K562 (cell line): ENCODE measurements around the gene C16orf92. TPM values are rescaled to one million over a fixed set of nuclear protein-coding genes. Genes with fewer than 3 reads are reported as not detected.

ENCODE experiments used
- ARID3A ChIP-seq: IDR thresholded peaks from 2 replicates; pipeline ENCODE4 v1.6.1; 2012; ENCODE audit warnings: low read depth, low read length, improper control_type of control experiment, borderline replicate concordance
- ATF7 ChIP-seq: fragments of 450-650 bp; IDR thresholded peaks from 2 replicates; pipeline ENCODE4 v1.7.1; 2014; ENCODE audit warnings: mild to moderate bottlenecking, moderate library complexity
- E2F1 ChIP-seq: sonication (generic); formaldehyde crosslinking; IDR thresholded peaks from 2 replicates; pipeline ENCODE4 v1.8.1; 2023; ENCODE audit warnings: mild to moderate bottlenecking, missing genetic modification reagents, moderate library complexity
- ELF1 ChIP-seq: fragments of 200-800 bp; sonication (Bioruptor generic); IDR thresholded peaks from 2 replicates; pipeline ENCODE4 v1.6.1; 2016; ENCODE audit warnings: missing genetic modification characterization, missing compliant biosample characterization
- FOSL1 ChIP-seq: fragments of 200-800 bp; sonication (Bioruptor generic); conservative IDR thresholded peaks from 2 replicates; pipeline ENCODE4 v1.6.1; 2016; ENCODE audit warnings: missing genetic modification characterization, missing compliant biosample characterization
- GTF2E2 ChIP-seq: fragments of 200-800 bp; sonication (Bioruptor generic); IDR thresholded peaks from 2 replicates; pipeline ENCODE4 v1.6.1; 2016; ENCODE audit warnings: missing genetic modification characterization, missing compliant biosample characterization
- GTF2F1 ChIP-seq: IDR thresholded peaks from 2 replicates; pipeline ENCODE4 v1.6.1; 2011; ENCODE audit warnings: low read depth, low read length, improper control_type of control experiment
- KDM4B ChIP-seq, 2 experiments: fragments of 450-650 bp in 1 of 2; sonication (generic) in 1 of 2; IDR thresholded peaks; 2 replicates each; pipeline ENCODE4 v1.6.1; 2016 to 2017; ENCODE audit warnings: borderline replicate concordance in 2 of 2, antibody characterized with exemption in 1 of 2, low read depth in 1 of 2, mild to moderate bottlenecking in 1 of 2
- NR3C1 ChIP-seq: sonication (generic); formaldehyde crosslinking; IDR thresholded peaks from 2 replicates; pipeline ENCODE4 v1.8.1; 2022; ENCODE audit warnings: missing genetic modification reagents
- POU5F1 ChIP-seq: fragments of 150-350 bp; IDR thresholded peaks from 2 replicates; pipeline ENCODE4 v1.6.1; 2014; ENCODE audit warnings: borderline replicate concordance, low read length, low read depth, mild to moderate bottlenecking; ENCODE audit not compliant: partially characterized antibody
- RB1 ChIP-seq: fragments of 450-650 bp; IDR thresholded peaks from 2 replicates; pipeline ENCODE4 v1.6.1; 2017; ENCODE audit warnings: low read depth, mild to moderate bottlenecking
- SIN3A ChIP-seq, 2 experiments: fragments of 150-350 bp in 1 of 2; IDR thresholded peaks; 2 replicates each; pipeline ENCODE4 v1.6.1; 2011 to 2016; ENCODE audit warnings: borderline replicate concordance in 2 of 2, low read depth in 2 of 2, low read length in 2 of 2, mild to moderate bottlenecking in 2 of 2, moderate library complexity in 2 of 2; ENCODE audit not compliant: control insufficient read depth in 1 of 2
- TGIF2 ChIP-seq: sonication (generic); formaldehyde crosslinking; IDR thresholded peaks from 2 replicates; pipeline ENCODE4 v1.8.1; 2022; ENCODE audit warnings: mild to moderate bottlenecking, missing genetic modification reagents, moderate library complexity
- ZNF263 ChIP-seq: sonication (generic); formaldehyde crosslinking; IDR thresholded peaks from 2 replicates; pipeline ENCODE4 v1.8.0; 2022; ENCODE audit warnings: mild to moderate bottlenecking, missing genetic modification reagents, borderline replicate concordance
- ZNF407 ChIP-seq: fragments of 450-650 bp; IDR thresholded peaks from 2 replicates; pipeline ENCODE4 v1.6.1; 2016; ENCODE audit warnings: low read depth
- ZNF780A ChIP-seq: fragments of 250-450 bp; sonication (Bioruptor Pico); IDR thresholded peaks from 2 replicates; pipeline ENCODE4 v1.5.0; 2021; ENCODE audit warnings: mild to moderate bottlenecking
- polyA plus RNA-seq, 8 experiments: library from polyadenylated mRNA; depleted of rRNA in 4 of 8; stranded (reverse) in 5 of 8; unstranded in 3 of 8; fragments of >200 nt; fragmentation: Nextera tagmentation in 2 of 8; fragmentation: Illumina TruSeq in 1 of 8; extraction: Ambion mirVana in 2 of 8; extraction: Trizol in 1 of 8; gene quantifications; 2 replicates each; pipeline versions ENCODE4 v1.2.1 to v1.2.3, GENCODE V29; 2011 to 2014; ENCODE audit warnings: inconsistent platforms in 1 of 8, missing spikeins in 1 of 8
- total RNA-seq, 7 experiments: library from RNA; depleted of rRNA in 6 of 7; stranded (reverse); fragments of >200 nt in 6 of 7; fragmentation: Illumina TruSeq in 2 of 7; extraction: Trizol in 2 of 7; gene quantifications; 2 replicates each; pipeline versions ENCODE4 v1.2.1 to v1.2.3, GENCODE V29; 2011 to 2021; ENCODE audit warnings: low replicate concordance in 1 of 7

Gene C16orf92
- total and polyA plus RNA-seq, 9 of the 15 experiments (the other 6 are each of a cell fraction or from before 2014, with no cell fraction given) = not detected

- TF ChIP-seq KDM4B (IDR thresholded peaks at IDR 0.05; ENCODE audit: borderline replicate concordance in 2 of 2, low read depth in 1 of 2) (no peak), NR3C1 (no peak), SIN3A (IDR thresholded peaks at IDR 0.05; ENCODE audit: borderline replicate concordance in 2 of 2, control insufficient read depth in 1 of 2, low read depth in 2 of 2, low read length in 2 of 2) (peak in 1 of 2 experiments; percentile 58; a peak in 1 of 4 replicates), RB1 (peak; percentile 79; the same call in 1 of the 2 replicates), POU5F1 (peak; percentile 51), ZNF780A (CRISPR knock-in tag) (no peak), FOSL1 (tag) (peak; percentile 49; the same call in 1 of the 2 replicates), ATF7 (peak; percentile 96), ELF1 (tag) (peak; percentile 97), GTF2F1 (peak; percentile 53), ZNF407 (no peak), GTF2E2 (no peak), E2F1 (CRISPR knock-in tag) (no peak), ZNF263 (CRISPR knock-in tag) (peak; percentile 60; the same call in 1 of the 2 replicates), ARID3A (no peak), TGIF2 (CRISPR knock-in tag) (no peak; the same call in 1 of the 2 replicates)
Measured at GRCh38 chr16:29995911-29996765, 26.9 kb upstream of the C16orf92 start, which contains the start of gene INO80E (continued).
